DOHH2 (cell line): ENCODE results near the gene NPIPA3.
"Not testable (repeated sequence)": the region's sequence is repeated elsewhere in the genome, so short reads cannot be mapped to it uniquely, and the experiment has no call there.

Source experiments
- EZH2phosphoT487 ChIP-seq: fragments of 200-600 bp; sonication (generic); IDR thresholded peaks from 2 replicates; pipeline ENCODE4 v1.6.1; 2017; ENCODE audit warnings: borderline replicate concordance, mild to moderate bottlenecking, antibody characterized with exemption, low read length, moderate library complexity, mixed read lengths
- TF ChIP-seq, protein P1 (sequence below): fragments of 200-600 bp; sonication (generic); IDR thresholded peaks from one replicate; pipeline ENCODE4 v1.5.1; 2014; ENCODE audit warnings: antibody characterized with exemption, mild to moderate bottlenecking, low read depth, low read length; ENCODE audit not compliant: poor library complexity, severe bottlenecking

DNA sequence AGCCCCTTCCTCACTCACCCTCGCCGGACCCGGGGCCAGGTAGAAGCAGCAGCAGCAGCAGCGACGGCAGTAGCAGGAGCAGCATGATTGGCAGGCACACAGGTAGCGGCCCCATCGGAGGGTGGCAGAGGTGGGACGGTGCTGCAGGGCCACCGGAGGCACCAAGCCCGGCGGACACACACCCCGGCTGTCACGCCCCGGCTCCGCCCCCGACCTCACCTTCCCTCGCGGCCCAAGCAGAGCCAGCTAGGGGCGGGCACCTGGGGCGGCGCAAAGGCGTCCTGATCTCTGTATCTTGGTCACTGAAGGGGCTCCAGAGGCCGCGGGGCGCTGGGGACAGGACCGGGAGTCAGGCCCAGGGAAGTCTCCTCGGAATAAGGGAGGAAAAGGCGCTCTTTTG, 30.0 kb downstream of the NPIPA3 start:
- not testable (repeated sequence) for TF ChIP-seq EZH2phosphoT487
- TF ChIP-seq, protein P1, sequence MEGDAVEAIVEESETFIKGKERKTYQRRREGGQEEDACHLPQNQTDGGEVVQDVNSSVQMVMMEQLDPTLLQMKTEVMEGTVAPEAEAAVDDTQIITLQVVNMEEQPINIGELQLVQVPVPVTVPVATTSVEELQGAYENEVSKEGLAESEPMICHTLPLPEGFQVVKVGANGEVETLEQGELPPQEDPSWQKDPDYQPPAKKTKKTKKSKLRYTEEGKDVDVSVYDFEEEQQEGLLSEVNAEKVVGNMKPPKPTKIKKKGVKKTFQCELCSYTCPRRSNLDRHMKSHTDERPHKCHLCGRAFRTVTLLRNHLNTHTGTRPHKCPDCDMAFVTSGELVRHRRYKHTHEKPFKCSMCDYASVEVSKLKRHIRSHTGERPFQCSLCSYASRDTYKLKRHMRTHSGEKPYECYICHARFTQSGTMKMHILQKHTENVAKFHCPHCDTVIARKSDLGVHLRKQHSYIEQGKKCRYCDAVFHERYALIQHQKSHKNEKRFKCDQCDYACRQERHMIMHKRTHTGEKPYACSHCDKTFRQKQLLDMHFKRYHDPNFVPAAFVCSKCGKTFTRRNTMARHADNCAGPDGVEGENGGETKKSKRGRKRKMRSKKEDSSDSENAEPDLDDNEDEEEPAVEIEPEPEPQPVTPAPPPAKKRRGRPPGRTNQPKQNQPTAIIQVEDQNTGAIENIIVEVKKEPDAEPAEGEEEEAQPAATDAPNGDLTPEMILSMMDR: not testable (repeated sequence)
